Measurements from ENCODE around the gene CCDC78. TPM values are rescaled to one million over a fixed set of nuclear protein-coding genes. Genes with fewer than 3 reads are reported as not detected.

The CCDC78 gene
- total RNA-seq, 4 donors from 2014 or later, result 0.40 to 24.3 (median 0.98) TPM

GRCh38 chr16:679814-680624, 46.2 kb downstream of the CCDC78 start, which contains the start of gene STUB1:
Gene STUB1 (plus strand): TSS chr16:680410. CDS start chr16:680526, 116 bp downstream.
- peak; percentile 92 for DNase-seq
- Histone ChIP-seq H3K4me1 (peaks cover 44 to 81% (median 65%) of the 10 kb centered on the region in 4 donors), H3K36me3 (peaks cover 0 to 9% (median 0%) of the 10 kb centered on the region in 4 donors), H3K27me3 (no peaks in the 10 kb centered on the region), H3K27ac (peak within 1 kb of the TSS; percentile 91 to 96 (median 95)), H3K4me3 (peak within 1 kb of the TSS; percentile 69 to 86 (median 79)), H3K9me3 (no peaks in the 10 kb centered on the region)
- in situ Hi-C loops (cut with MboI; ENCODE audit: low pct_ligation_motif_present in 1 of 4, low pct_unique_long_range_greater_than_20kb in 1 of 4, low sequenced_read_pairs in 3 of 4) (no loop called here), intact Hi-C loops (cut with DNase I; ENCODE audit: low total_unique reads) (no loop called here)
- TF ChIP-seq, protein P1, sequence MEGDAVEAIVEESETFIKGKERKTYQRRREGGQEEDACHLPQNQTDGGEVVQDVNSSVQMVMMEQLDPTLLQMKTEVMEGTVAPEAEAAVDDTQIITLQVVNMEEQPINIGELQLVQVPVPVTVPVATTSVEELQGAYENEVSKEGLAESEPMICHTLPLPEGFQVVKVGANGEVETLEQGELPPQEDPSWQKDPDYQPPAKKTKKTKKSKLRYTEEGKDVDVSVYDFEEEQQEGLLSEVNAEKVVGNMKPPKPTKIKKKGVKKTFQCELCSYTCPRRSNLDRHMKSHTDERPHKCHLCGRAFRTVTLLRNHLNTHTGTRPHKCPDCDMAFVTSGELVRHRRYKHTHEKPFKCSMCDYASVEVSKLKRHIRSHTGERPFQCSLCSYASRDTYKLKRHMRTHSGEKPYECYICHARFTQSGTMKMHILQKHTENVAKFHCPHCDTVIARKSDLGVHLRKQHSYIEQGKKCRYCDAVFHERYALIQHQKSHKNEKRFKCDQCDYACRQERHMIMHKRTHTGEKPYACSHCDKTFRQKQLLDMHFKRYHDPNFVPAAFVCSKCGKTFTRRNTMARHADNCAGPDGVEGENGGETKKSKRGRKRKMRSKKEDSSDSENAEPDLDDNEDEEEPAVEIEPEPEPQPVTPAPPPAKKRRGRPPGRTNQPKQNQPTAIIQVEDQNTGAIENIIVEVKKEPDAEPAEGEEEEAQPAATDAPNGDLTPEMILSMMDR (IDR thresholded peaks at IDR 0.05), result no peak
- TF ChIP-seq POLR2AphosphoS5 (IDR thresholded peaks at IDR 0.05) (peak in 2 of 3 donors; percentile 59 to 74), EP300 (IDR thresholded peaks at IDR 0.05; ENCODE audit: low read depth) (no peak), POLR2A (IDR thresholded peaks at IDR 0.05) (peak; percentile 44)
- WGBS, 2 donors (ENCODE audit: low coverage in 1 of 2), result 0% methylated on average over 54 of the region's 91 CpGs; no CpG with 5 or more reads in 1 of the 2 donors

GRCh38 chr16:678858-679813, 47.1 kb downstream of the CCDC78 start:
- peaks cover 0 to 9% (median 0%) of the 10 kb centered on the region in 4 donors for H3K36me3 ChIP-seq
- in situ Hi-C loops (cut with MboI; ENCODE audit: low pct_ligation_motif_present in 1 of 4, low pct_unique_long_range_greater_than_20kb in 1 of 4, low sequenced_read_pairs in 3 of 4), result no loop called here
- WGBS, 2 donors (ENCODE audit: low coverage in 1 of 2), result 29% methylated on average over 35 of the region's 52 CpGs; no CpG with 5 or more reads in 1 of the 2 donors
- intact Hi-C loops (cut with DNase I; ENCODE audit: low total_unique reads), result no loop called here
- peak; percentile 74 for DNase-seq
- peak overlapping the region; percentile 91 to 96 (median 95) for H3K27ac ChIP-seq
- peak overlapping the region; percentile 25 to 81 (median 49) for H3K4me3 ChIP-seq
- H3K9me3 ChIP-seq, result no peaks in the 10 kb centered on the region
- no peaks in the 10 kb centered on the region for H3K27me3 ChIP-seq
- H3K4me1 ChIP-seq, result peaks cover 45 to 83% (median 64%) of the 10 kb centered on the region in 4 donors
- TF ChIP-seq POLR2AphosphoS5 (IDR thresholded peaks at IDR 0.05) (no peak), POLR2A (IDR thresholded peaks at IDR 0.05) (peak; percentile 5)

DNA sequence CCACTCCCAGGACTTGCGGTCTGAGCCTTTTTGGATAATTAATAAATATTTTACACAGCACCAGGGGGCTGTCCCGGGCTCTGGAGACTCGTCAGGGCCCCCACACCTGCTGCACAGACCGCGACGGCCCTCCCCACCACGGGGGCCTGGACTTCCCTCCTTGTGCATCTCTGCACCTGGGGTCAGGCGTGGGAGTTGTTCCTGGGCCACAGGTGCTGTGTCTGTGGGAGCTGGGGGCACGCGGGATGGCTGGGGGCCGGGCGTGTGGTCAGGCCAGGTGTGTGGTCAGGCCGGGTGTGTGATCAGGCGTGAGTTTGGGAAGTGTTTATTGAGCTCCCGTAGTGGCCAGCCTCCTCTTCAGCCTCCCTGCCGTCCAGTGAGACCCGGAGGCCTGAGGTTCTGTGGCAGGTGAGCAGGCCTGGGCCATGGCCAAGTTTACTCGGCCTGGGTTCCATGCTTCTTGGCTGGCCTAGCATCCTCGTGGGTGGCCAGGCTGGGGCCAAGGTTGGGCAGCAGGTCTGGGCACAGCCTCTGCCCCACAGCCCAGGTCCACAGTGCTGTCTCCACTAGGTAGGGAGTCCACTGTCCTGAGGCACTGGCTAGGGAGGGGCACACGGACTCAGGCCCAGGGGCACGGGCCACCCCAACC, 47.9 kb downstream of the CCDC78 start:
- Histone ChIP-seq H3K4me1 (peaks cover 42 to 78% (median 59%) of the 10 kb centered on the region in 4 donors), H3K9me3 (no peaks in the 10 kb centered on the region), H3K27me3 (no peaks in the 10 kb centered on the region), H3K36me3 (peaks cover 0 to 9% (median 0%) of the 10 kb centered on the region in 4 donors), H3K27ac (peak overlapping the region in 2 of 4 donors; percentile 95 to 96), H3K4me3 (no peak overlapping the region)
- 77% methylated on average over 19 of the region's 21 CpGs; no CpG with 5 or more reads in 1 of the 2 donors for WGBS, 2 donors (ENCODE audit: low coverage in 1 of 2)
- DNase-seq, result no peak
- no peak for TF ChIP-seq EP300 (IDR thresholded peaks at IDR 0.05; ENCODE audit: low read depth)
- TF ChIP-seq POLR2AphosphoS5 (IDR thresholded peaks at IDR 0.05), result no peak
- TF ChIP-seq POLR2A (IDR thresholded peaks at IDR 0.05), result no peak
- TF ChIP-seq, protein P1 (IDR thresholded peaks at IDR 0.05), result no peak
- in situ Hi-C loops (cut with MboI; ENCODE audit: low pct_ligation_motif_present in 1 of 4, low pct_unique_long_range_greater_than_20kb in 1 of 4, low sequenced_read_pairs in 3 of 4) (no loop called here), intact Hi-C loops (cut with DNase I; ENCODE audit: low total_unique reads) (no loop called here)

Measured in transverse colon (tissue), 4 donors.